ENCODE data around the gene PARD3B.

GRCh38 chr2:205463466-205464025 is 918.3 kb downstream of the PARD3B start:
- no peak for TF ChIP-seq GATA1 (IDR thresholded peaks at IDR 0.05; ENCODE audit: low read depth, low read length)
- TF ChIP-seq POLR2A (IDR thresholded peaks at IDR 0.05; ENCODE audit: low read length) = no peak

Data from erythroblast (primary cell).